HG03095 (cell line): Measurements from ENCODE around the gene DAB2IP.
"Not testable (repeated sequence)": the region's sequence is repeated elsewhere in the genome, so short reads cannot be mapped to it uniquely, and the experiment has no call there.

Experiments
- ATAC-seq: cut with Tn5 transposase; IDR thresholded peaks from one replicate; pipeline ENCODE4 v1.9.1; 2021; ENCODE audit warnings: moderate library complexity; ENCODE audit not compliant: unreplicated experiment

DAB2IP gene

DNA sequence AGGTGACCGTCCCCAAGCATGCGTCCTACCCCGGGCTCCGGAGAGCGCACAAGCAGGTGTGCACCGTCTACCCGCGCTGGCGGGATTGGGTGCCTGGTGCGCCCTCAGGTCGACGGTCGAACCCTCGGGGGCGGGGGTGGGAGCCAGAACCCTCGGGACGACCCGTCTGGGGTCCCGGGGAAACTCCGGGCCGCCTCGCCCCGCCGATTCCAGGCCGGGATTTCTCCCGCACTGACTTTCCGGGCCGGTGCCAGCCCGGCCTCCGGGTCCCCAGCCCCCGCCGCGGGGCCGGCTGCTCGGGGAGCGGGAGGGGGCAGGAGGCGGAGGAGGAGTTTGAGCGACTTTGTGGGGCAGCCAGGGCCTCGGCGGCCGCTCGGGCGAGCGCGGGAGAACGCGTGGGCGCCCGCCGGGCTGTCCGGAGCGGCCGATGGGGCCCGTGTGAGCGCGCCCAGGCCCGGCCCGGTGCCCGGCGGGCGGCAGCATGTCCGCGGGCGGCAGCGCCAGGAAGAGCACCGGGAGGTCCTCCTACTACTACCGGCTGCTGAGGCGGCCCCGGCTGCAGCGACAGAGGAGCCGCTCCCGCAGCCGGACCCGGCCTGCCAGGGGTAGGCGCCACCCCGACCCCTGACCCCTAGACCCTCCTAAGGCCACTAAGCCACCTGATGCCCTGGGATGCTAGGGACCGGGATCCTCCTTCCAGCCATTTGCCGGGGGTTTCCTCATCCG lies at the start of gene DAB2IP:
TSS of gene DAB2IP (plus strand) at position 340 of the 726 bp plus-strand sequence. CDS start at position 482, 142 bp downstream.
- no peak for ATAC-seq

DNA sequence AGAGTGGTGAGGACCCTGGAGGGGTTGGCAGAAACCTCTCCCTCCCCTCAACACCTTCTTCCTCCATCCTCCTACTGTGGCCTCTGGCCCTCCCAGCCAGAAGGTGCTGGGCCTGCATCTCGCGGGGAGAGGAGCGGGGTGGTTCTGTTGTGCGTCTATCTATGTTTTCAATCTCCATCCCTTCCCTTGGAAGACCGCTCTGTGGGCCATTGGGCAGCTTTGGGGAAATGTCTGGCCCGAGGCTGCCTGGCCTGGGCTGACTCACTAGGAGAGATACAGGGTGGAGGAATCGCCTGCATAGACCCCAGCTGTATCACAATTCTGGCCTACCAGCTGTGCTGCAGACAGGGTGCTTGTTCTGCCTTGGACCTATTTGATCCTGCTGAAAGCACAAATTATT lies 48.4 kb upstream of the DAB2IP start:
- ATAC-seq: no peak

DNA sequence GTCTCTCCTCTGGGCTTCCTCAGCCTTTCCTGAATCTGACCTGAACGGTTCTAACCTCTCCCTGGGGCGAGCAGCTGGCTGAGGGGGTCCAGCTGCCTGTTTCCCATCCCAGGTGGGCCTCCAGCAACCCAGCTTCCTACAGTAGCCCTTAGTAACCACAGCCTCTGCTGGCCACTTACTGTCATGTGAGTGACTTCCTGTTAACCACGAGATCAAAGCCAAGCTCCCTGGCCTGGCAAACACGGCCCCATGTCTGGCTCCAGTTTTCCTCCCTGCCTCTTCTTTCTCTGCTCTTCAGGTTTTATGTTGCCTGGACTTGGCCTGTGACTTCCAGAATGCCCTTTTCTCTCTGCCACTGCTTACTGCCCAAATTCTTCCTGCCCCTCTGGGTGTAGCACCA lies 47.2 kb upstream of the DAB2IP start:
- ATAC-seq: no peak

DNA sequence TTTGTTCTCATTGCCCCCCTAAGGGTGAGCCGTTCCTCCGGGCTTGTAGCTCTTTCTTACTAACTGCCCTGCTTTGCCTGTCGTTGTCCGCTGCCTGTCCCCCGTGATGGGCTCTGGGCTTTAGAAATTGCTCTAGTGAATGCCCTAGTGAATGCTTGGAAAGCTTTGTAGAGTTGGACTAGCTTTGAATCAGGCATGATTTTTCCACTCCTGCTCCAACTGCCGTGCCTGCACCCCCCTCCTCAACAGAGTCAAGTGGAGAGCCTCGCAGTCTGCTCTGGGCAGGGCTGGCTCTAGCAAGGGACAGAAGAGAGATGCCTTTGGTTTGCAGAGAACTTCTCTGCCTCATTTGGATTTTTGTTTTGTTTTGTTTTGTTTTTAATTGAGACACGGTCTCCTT lies 46.8 kb upstream of the DAB2IP start:
- ATAC-seq: no peak

DNA sequence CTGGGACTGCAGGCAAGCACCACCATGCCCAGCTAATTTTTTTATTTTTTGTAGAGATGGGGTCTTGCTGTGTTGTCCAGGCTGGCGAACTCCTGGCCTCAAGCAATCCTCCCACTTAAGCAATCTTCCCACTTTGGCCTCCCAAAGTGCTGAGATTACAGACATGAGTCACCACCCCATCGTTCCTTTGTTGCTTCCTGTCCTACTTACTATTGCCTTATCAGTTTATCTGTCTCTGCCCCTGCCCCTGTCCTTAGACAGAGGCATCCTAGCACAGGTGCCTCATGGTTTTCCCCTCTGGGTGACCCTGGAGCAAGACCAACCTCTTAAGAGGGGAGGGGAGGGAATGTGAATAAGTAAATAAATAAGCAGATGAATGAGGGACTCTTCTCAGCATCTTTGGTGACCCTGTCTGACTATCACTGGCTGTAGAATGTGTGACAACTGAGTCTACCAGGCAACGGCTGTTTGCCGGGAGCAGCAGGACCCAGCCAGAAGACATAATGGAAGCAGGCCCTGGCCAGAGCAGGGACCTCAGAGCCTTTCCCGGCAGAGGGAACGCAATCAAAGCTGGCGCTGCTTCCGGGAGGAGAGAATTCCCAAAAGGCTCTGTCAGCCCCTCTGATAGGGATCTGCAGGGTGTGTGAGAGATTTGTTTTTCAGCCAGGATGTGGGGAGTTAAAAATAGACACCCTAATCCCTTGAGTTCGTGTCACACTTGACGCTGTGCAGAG lies 43.8 kb upstream of the DAB2IP start:
- ATAC-seq: no peak

DNA sequence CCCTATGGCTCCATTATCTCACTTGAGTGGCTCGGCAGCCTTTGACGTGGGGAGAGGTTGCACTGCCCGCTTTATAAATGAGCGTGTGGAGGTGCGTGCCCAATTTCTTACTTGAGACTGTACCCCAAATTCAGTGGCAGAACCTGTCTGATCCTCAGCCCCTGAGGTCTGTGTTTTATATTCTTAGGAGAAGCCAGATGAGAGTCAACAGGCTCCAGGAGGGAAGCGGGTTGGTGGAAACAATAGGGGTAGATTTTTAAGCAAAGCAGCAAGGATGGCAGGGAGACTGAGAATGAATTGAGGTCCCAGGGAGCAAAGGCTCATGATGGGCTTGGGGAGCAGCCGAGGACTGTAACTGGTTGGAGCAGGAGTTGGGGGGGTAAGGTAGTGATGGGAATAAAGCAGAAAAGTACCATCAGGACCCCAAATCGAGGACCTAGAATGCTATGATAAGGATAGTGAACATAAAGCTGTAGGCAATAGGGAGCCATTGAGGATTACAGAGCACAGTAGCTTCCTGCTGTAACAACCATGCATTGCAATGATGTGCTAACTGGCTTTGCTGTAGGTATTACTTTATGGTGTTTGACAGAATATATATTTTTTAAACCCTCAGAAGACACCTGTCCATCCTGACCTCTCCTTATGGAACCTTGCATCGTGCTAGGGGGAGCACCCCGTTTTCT lies 43.1 kb upstream of the DAB2IP start:
- no peak for ATAC-seq

DNA sequence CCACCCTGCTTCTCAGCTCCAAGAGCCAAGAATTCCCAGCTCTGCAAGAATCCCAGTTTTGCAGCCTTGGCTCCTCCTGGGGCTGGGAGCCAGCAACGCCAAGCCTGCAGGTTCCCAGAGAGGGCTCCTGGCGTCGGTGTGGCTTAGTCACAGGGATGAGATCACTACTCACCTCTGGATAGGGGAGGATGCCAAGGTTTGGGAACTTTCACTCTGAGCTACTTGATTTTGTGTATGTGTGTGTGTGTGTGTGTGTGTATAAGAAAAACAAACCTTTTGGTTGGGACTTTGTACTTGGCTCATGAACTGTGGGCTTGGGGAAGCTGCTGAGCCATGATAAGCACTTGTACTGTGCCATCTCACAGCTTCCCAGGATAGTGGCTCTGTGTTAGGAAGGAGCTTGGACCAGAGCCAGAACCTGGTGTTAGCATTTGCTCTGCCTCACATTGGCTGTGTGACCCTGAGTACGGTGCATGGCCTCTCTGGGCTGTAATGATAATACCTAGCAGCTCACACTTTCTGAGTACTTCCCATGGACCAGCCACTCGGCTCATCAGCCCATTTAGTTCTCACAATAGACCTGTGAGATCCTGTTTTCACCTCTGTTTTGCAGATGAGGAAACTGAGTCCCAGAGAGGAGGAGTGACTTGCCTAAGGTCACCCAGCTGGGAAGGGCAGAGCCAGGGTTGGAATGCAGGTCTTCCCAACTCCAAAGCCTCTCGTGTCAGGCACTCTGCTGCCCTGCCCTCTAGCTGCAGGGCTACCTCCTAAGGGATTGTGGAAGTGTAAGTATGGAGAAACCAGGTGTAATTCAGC lies 41.4 kb upstream of the DAB2IP start:
- ATAC-seq: no peak

DNA sequence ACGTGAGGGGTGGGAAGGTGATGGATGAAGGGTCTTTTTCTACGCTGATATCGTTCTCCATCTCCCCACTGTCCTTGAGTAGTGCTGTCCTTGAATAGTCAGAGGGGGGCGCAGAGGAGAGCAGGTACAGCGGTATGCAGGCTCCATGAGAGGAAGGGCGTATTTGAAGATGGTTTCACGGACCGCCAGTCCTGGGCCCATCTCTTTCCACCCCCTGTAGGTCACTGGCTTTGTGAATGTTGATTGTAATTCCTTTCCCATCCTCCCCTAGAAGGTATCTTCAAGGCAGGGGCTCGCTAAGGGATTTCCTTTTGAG lies 40.8 kb upstream of the DAB2IP start:
- ATAC-seq: no peak

DNA sequence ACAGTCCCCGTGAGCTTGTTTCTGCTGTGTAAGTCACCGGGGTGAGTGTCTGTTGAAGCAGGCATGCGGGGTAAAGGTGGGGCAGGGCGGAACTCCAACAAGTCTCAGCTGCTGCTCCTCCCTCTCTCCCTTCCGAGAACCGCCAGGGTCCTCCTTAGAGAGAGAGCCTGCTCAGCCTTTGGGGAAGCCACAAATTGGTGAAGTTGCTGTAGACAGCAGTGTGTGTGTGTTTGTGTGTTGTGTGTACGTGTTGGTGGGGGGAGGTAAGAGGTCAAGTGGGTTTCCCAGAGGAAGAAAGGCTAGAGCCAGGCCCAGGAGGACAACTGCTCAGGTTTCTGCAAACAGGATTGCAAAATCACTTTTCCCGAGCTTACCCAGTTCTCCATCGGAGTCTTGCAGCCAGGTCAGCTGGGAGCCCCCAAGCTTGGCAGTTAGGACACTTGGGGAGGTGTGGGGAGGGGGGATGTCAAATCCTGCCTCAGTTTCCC lies 38.9 kb upstream of the DAB2IP start:
- ATAC-seq: no peak

DNA sequence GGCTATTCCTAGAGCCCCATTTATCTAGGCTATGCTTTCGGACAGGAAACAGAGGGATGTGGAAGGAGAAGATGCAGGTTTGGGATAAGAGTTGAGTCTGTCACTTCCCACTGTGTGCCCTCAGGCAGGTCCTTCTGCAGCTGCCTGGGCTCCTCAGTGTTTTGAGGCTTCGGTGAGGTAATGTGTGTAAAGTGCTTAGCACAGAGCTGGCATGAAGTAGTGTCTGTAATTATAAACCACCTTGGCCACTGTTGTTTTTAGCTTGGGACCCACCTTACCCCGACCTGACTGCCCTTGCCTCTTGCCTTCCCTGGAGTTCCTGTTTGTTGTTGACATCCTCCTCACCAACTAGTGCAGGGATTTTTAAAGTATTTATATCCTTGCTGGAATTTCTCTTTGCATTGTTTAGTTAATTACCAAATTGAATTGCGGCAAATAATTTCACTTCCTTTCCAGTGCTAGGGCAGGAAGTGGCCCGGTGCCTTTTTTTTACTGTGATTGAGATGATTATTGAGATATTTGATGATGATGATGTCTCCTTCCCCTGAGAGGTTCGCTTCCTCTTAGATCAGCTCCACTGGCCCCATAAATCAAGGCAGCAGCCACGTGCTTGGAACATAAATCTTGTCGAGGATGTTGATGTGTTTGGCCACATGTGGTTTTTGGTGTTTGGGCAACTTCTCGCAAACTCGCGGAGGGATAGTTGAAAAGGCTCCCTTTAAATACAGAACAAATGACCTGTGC lies 38.3 kb upstream of the DAB2IP start:
- ATAC-seq: no peak

DNA sequence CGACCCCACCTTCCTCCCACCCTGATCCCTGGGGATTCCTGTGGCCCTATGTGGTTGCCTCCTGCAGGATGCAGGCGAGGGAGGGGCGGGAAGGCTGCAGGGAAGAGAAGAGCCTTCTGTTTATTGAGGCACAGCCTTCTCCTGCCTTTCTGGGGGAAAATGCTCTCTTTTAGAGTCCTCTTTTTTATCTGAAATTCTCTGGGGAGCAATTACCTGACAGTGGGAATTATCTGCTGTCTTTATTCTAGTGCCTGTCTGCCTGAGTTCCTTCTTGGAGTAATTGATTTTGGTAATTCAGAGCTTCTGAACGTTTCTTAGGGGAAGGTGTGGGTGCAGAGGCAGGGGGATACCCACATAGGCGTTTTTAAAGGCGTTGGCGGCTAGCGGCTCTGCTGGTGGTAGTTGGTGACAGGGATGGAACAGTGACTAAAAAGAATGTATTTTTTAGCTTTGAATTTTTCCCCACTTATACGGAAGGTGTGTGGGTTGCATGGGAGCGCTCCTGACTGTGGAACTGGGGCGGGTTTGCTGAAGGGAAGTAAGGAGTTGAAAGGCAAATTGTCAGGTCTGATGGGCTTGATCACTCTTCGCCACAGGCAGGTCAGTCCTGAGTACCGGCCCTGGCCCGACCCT lies 35.2 kb upstream of the DAB2IP start:
- no peak for ATAC-seq

DNA sequence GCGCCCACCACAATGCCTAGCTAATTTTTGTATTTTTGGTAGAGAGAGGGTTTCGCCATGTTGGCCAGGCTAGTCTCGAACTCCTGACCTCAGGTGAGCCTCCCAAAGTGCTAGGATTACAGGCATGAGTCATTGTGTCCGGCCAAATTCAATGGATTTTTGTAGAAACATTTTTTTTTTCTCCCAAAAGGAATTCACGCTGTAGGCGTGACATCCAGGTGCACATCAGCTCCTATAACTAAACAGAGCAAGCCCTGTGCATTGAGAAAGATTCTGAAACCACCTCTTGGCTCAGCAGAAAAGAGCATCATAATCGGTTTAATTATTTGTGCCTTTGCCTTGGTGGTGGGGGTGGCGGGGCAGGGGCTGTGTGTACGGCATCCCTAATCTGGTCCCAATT lies 32.9 kb upstream of the DAB2IP start:
- no peak for ATAC-seq

DNA sequence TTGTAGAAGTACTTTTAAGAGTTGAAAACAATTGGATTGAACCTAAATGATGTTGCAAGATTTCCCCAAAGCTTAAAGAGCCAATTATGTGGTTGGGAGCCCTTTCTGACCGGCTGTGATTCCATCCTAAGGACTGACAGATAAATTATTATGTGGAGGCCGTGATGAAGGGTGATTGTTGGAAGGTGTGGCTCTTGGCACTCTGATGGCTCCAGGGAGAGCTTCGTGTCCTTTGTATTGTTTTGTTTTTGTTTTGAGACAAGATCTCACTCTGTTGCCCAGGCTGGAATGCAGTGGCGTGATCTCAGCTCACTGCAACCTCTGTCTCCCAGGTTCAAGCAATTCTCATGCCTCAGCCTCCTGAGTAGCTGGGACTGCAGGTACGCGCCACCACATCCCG lies 32.5 kb upstream of the DAB2IP start:
- ATAC-seq: not testable (repeated sequence)

DNA sequence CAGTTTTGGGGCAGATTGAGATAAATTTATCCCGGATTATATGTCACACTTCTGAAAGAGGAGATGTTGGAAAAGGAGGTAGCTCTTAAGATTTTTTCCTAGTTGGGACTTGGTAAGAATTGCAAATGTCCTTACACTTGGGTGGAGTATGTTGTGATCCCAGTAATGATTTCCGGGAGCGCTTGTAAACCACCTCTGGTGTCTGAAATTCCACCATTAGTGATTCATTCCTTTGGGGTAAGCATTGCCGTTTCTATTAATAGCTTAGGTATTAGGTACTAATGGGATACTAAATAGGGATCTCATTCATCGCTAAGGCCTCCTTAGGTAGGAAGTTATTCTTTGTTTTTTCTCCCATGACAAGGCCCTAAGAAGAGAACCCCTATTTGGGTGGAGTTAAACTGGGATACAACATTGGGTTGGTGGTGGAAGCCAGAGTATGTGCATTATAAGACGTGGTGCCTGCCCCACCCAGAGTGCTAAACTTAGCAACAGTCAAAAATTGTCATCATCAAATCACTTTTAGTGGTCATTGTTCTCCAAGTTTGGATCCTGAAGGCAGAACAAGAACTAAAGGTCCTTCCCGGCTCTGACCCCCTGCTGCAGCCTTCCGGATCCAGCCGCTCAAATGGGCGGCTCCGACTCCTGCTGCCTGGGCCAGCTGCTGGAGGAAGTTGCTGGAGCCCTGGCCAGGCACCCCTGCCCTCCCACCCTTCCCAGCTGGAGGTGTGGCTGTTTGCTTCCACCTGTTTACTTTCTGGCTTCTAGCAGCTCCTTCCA lies 31.7 kb upstream of the DAB2IP start:
- ATAC-seq: no peak

DNA sequence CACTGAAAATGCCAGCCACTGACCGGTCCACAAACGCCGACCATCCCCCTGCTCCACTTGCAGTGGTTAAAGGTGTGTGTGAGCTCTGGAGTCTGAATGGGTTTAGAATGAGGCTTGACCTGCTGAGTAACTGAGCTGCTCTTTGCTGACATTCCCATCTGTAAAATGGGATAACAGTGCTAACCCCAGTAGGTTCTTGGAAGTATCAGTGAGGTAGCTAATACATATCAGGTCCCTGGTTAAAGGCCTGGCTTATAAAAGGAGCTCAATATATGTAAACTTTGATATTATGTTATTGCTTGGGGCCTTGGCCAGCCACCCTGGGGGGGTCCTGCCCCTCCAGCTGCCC lies 31.1 kb upstream of the DAB2IP start:
- no peak for ATAC-seq

DNA sequence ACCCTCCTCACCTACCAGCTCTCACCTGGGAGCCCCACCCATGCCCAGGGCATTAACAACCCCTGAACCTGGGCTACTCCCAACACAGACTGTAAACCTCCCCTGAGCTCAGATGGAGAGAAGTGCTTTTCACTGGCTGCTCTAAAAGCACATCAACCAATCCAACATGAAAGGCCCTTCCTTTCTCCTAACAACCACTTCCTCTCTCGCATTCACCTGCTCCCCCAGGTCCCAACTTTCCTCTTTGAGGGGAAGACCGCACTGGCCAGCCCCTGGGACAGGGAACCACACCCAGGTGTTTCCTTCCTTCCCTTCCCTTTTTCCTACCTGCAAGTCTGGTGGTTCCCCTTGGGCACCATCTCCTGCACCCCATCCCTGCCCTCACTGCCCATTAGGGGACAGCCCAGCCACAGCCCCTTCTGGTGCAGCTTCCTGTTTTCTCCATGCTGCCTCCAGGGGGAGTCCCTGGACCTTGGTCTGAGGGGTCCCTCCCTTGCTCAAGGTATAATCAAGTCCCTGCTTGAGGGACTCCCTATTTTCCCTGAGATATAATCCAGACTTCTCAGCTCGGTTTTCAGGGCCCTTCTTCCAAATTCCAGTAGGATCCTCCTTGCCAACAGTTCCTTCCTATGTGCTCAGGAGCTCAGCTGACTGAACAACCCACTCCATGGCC lies 30.5 kb upstream of the DAB2IP start:
- ATAC-seq: no peak

DNA sequence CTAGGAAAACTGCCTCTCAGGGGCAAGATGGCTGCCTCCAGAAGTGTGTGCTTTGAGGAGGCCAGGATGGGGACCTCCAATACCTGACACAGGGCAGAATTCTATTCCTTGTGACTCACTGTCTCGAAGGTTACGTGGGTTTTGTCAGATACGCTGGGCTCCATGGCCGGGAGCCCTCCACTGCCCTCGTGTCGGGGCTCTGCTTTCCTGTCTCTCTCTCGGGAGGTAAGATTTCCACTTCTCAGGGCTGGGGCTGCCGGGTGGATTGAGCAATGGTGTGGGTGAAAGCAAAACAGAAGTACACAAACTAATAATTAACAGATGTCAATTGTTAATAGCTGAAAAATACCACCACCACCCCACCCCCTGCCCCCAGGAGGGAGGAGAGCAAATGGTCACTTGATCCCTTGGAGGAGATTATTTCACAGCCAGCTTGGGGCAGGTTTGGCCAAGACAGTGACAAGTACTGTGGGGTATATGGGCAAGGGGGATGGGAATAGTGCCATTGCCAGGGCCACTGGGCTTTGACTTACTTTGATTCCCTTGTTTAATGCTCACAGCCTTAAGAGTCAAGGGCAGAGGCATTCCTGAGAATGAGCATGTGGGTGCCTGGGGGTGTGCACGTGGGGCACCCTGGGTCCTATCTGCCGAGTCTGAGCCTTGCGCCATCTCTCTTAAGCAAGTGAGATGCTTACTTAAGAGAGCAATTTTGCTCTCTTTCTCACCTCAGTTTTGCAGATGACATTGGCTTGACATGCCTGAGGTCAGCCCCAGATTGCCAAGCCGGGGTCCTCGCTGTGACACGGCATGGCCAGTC lies 28.8 kb upstream of the DAB2IP start:
- no peak for ATAC-seq

DNA sequence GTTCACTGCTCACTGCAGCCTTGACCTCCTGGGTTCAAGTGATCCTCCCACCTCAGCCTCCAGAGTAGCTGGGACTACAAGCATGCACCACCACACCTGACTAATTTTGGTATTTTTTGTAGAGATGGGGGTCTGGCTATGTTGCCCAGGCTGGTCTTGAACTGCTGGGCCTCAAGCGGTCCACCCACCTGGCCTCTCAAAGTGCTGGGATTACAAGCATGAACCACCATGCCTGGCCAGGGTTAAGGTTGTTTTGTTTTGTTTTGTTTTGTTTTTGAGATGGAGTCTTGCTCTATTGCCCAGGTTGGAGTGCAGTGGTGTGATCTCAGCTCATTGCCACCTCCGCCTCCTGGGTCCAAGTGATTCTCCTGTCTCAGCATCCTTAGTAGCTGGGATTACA lies 28.0 kb upstream of the DAB2IP start:
- not testable (repeated sequence) for ATAC-seq
